IMR-90 (cell line): ENCODE results near the gene DAGLA. TPM values are rescaled to one million over a fixed set of nuclear protein-coding genes. Genes with fewer than 3 reads are reported as not detected.
A peak's percentile ranks its signal among the peaks of the same experiment; 100 is the strongest.

ENCODE experiments used
- ATAC-seq: fragments of 200-7000 bp; cut with Tn5 transposase; 2 replicates; pipeline ENCODE4 v1.9.1; 2020; ENCODE audit warnings: low read depth, mild to moderate bottlenecking, moderate library complexity
- BruUV-seq: library from RNA; stranded (reverse); fragments of 400-500 nt; replicated peaks from 2 replicates; lab custom pipeline; 2021; lab: Mats Ljungman, UMichigan
- CTCF ChIA-PET: fragments of 300-600 bp; formaldehyde crosslinking; extraction: SDS; loops from one replicate; lab custom pipeline; 2021; ENCODE audit warnings: antibody characterized with exemption; lab: Yijun Ruan, JAX
- POLR2A ChIA-PET: fragments of 300-600 bp; sonication (Branson Sonifier 250); formaldehyde crosslinking; loops from one replicate; lab custom pipeline; 2022; ENCODE audit warnings: antibody characterized with exemption; ENCODE audit not compliant: unreplicated experiment; lab: Charles Lee
- DNase-seq: peaks from one replicate; pipeline ENCODE4 v3.0.0; 2013
- H2AFZ ChIP-seq: replicated peaks from 2 replicates; pipeline ENCODE3; 2013; ENCODE audit warnings: low read length, mild to moderate bottlenecking; ENCODE audit not compliant: poor library complexity
- H2AK5ac ChIP-seq: 2 replicates; pipeline ENCODE4 v1.6.1; 2013; ENCODE audit warnings: low read depth, low read length, inconsistent platforms
- H2AK9ac ChIP-seq: replicated peaks from 2 replicates; pipeline ENCODE3; 2013; ENCODE audit warnings: mild to moderate bottlenecking, low read depth, low read length, moderate library complexity; ENCODE audit not compliant: poor library complexity
- H2BK120ac ChIP-seq: 2 replicates; pipeline ENCODE4 v1.6.1; 2013; ENCODE audit warnings: low read depth, low read length, inconsistent platforms
- H2BK15ac ChIP-seq: 3 replicates; pipeline ENCODE4 v1.6.1; 2013; ENCODE audit warnings: low read depth, low read length, inconsistent platforms
- H2BK20ac ChIP-seq: 2 replicates; pipeline ENCODE4 v1.6.1; 2013; ENCODE audit warnings: low read depth, mild to moderate bottlenecking, inconsistent platforms, low read length, moderate library complexity
- H2BK5ac ChIP-seq: 2 replicates; pipeline ENCODE4 v1.6.1; 2013; ENCODE audit warnings: mild to moderate bottlenecking, low read depth, low read length, inconsistent platforms; ENCODE audit not compliant: poor library complexity, severe bottlenecking
- H3K14ac ChIP-seq: replicated peaks from 2 replicates; pipeline ENCODE4 v1.6.1; 2013; ENCODE audit warnings: low read depth, low read length, inconsistent platforms
- H3K18ac ChIP-seq: 2 replicates; pipeline ENCODE4 v1.6.1; 2013; ENCODE audit warnings: low read depth, low read length, control low read depth
- H3K23ac ChIP-seq: 2 replicates; pipeline ENCODE4 v1.6.1; 2013; ENCODE audit warnings: low read depth, low read length, inconsistent platforms
- H3K27ac ChIP-seq: 2 replicates; pipeline ENCODE4 v1.5.1; 2013; ENCODE audit warnings: mild to moderate bottlenecking, control low read depth, low read length; ENCODE audit not compliant: insufficient read depth
- H3K27me3 ChIP-seq: 2 replicates; pipeline ENCODE4 v1.6.1; 2013; ENCODE audit warnings: low read length; ENCODE audit not compliant: control insufficient read depth, insufficient read depth
- H3K36me3 ChIP-seq: 2 replicates; pipeline ENCODE4 v1.6.1; 2013; ENCODE audit warnings: low read length, mixed read lengths; ENCODE audit not compliant: control insufficient read depth, insufficient read depth
- H3K4ac ChIP-seq: 2 replicates; pipeline ENCODE4 v1.6.1; 2013; ENCODE audit warnings: low read depth, low read length, inconsistent platforms
- H3K4me1 ChIP-seq: 2 replicates; pipeline ENCODE4 v1.6.1; 2013; ENCODE audit warnings: low read length, mixed read lengths; ENCODE audit not compliant: control insufficient read depth, insufficient read depth
- H3K4me2 ChIP-seq: 2 replicates; pipeline ENCODE4 v1.6.1; 2013; ENCODE audit warnings: low read depth, mild to moderate bottlenecking, control low read depth, low read length, moderate library complexity
- H3K4me3 ChIP-seq: 2 replicates; pipeline ENCODE4 v1.5.1; 2013; ENCODE audit warnings: low read depth, mild to moderate bottlenecking, control low read depth, low read length, moderate library complexity; ENCODE audit not compliant: insufficient read depth
- H3K56ac ChIP-seq: 2 replicates; pipeline ENCODE4 v1.6.1; 2013; ENCODE audit warnings: low read length, inconsistent platforms; ENCODE audit not compliant: insufficient read depth; ENCODE audit errors: extremely low read depth
- H3K79me1 ChIP-seq, 2 experiments: 2 replicates each; pipeline ENCODE4 v1.6.1; 2013; ENCODE audit warnings: low read length in 2 of 2, inconsistent platforms in 1 of 2, low read depth in 1 of 2
- H3K9ac ChIP-seq: 2 replicates; pipeline ENCODE4 v1.6.1; 2013; ENCODE audit warnings: low read depth, low read length, control low read depth
- H3K9me1 ChIP-seq: 2 replicates; pipeline ENCODE4 v1.6.1; 2013; ENCODE audit warnings: low read length, inconsistent platforms; ENCODE audit not compliant: insufficient read depth
- H3K9me3 ChIP-seq: 2 replicates; pipeline ENCODE4 v1.6.1; 2013; ENCODE audit warnings: low read length; ENCODE audit not compliant: control insufficient read depth, insufficient read depth
- H4K20me1 ChIP-seq: 2 replicates; pipeline ENCODE4 v1.6.1; 2013; ENCODE audit warnings: low read length, inconsistent platforms; ENCODE audit not compliant: insufficient read depth
- H4K5ac ChIP-seq: 2 replicates; pipeline ENCODE4 v1.6.1; 2013; ENCODE audit warnings: mild to moderate bottlenecking, low read depth, low read length, control low read depth
- H4K8ac ChIP-seq, 2 experiments: 2 replicates each; pipeline ENCODE4 v1.6.1; 2013; ENCODE audit warnings: low read depth in 2 of 2, low read length in 2 of 2, control low read depth in 1 of 2, inconsistent platforms in 1 of 2
- H4K91ac ChIP-seq: 2 replicates; pipeline ENCODE4 v1.6.1; 2013; ENCODE audit warnings: low read depth, low read length, inconsistent platforms; ENCODE audit not compliant: insufficient read depth
- CTCF ChIP-seq: conservative IDR thresholded peaks from 2 replicates; pipeline ENCODE4 v1.5.1; 2012; ENCODE audit warnings: mild to moderate bottlenecking, low read depth, low read length, improper control_type of control experiment
- WGBS, 2 experiments: methylation state at CpG; one replicate each; pipeline versions ENCODE4 v1.1.5 to v1.1.7; 2013; ENCODE audit warnings: missing lambda C conversion rate in 2 of 2; ENCODE audit not compliant: insufficient read length in 1 of 2; ENCODE audit errors: extremely low coverage in 2 of 2; 5-methylcytosine and 5-hydroxymethylcytosine counted together
- dilution Hi-C: fragments of 300-500 bp; cut with HindIII; formaldehyde crosslinking; loops from one replicate; pipeline ENCODE4 v1.14.3; 2018; ENCODE audit warnings: low sequenced_read_pairs; ENCODE audit not compliant: unreplicated experiment
- in situ Hi-C: fragments of 300-500 bp; cut with MboI; formaldehyde crosslinking; loops from 3 replicates; pipeline ENCODE4 v1.14.3; 2019; ENCODE audit warnings: low sequenced_read_pairs, inconsistent platforms, mixed read lengths
- intact Hi-C: fragments of 100-400 bp; cut with micrococcal nuclease; formaldehyde crosslinking; loops from 2 replicates; pipeline ENCODE4 v1.10.0; 2022
- polyA plus RNA-seq, 3 experiments: library from polyadenylated mRNA; depleted of rRNA; stranded (reverse); fragments of >200 nt; gene quantifications; 2 replicates each; pipeline ENCODE4 v1.2.3, GENCODE V29; 2012; ENCODE audit warnings: low replicate concordance in 1 of 3
- total RNA-seq: library from RNA; depleted of rRNA; stranded (reverse); fragments of >200 nt; gene quantifications from 2 replicates; pipeline ENCODE4 v1.2.3, GENCODE V29; 2012

The DAGLA gene
- total and polyA plus RNA-seq, 2 of the 4 experiments (the other 2 are of a cell fraction) = 0.90 to 3.8 TPM

DNA sequence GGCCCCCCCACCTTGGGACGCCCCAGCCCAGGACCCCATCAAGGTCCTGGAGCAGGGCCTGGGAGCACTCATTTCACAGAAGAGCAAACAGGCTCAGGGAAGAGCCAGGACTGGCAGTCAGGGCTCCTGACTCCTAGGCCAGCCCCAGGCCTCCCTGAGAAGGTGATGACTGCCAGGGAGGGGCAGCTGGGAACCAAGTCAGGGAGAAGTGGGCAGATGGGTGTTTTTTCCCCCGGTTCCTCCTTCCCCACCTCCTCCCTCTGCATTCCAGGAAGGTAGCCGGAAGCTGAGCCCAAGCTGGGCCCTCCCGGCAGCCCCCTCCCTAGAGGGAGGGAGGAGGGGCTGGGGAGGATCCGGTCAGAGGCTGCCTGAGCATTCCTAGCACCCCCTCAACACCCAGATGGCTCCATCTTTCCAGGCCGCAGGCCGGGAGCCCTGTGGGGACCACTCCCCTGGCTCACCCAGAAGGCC lies 91.8 kb downstream of the DAGLA start:
- no peak overlapping the region for H2AK9ac ChIP-seq
- H3K9ac ChIP-seq = no peak overlapping the region
- H2BK120ac ChIP-seq = no peak overlapping the region
- H2BK5ac ChIP-seq = no peak overlapping the region
- no peak overlapping the region for H4K8ac ChIP-seq
- DNase-seq (no peak), ATAC-seq (no peak)
- H3K4me2 ChIP-seq = no peak overlapping the region
- peaks cover 10% of the 10 kb centered on the region for H3K4me1 ChIP-seq
- no peak overlapping the region for H3K23ac ChIP-seq
- no peaks in the 10 kb centered on the region for H4K20me1 ChIP-seq
- no peaks in the 10 kb centered on the region; a peak in 1 of 4 replicates for H3K79me1 ChIP-seq
- no TSS peak for BruUV-seq
- no peaks in the 10 kb centered on the region for H3K9me3 ChIP-seq
- no peak overlapping the region for H2BK20ac ChIP-seq
- H4K91ac ChIP-seq = no peak overlapping the region
- no peak overlapping the region for H3K4ac ChIP-seq
- H3K14ac ChIP-seq = no peak overlapping the region
- no peak for TF ChIP-seq CTCF
- intact Hi-C loops = no loop called here
- no peak overlapping the region for H3K4me3 ChIP-seq
- H3K27ac ChIP-seq = no peak overlapping the region
- CTCF ChIA-PET = no interaction called here
- no peaks in the 10 kb centered on the region for H3K36me3 ChIP-seq
- WGBS, 2 experiments = no CpG with 5 or more reads among the region's 7 CpGs
- POLR2A ChIA-PET = no interaction called here
- in situ Hi-C loops = no loop called here
- H2BK15ac ChIP-seq = no peak overlapping the region
- no peak overlapping the region for H4K5ac ChIP-seq
- no peaks in the 10 kb centered on the region for H3K27me3 ChIP-seq
- no peaks in the 10 kb centered on the region for H3K9me1 ChIP-seq
- no peak overlapping the region for H3K56ac ChIP-seq
- H2AFZ ChIP-seq = peak overlapping the region; percentile 14
- H3K18ac ChIP-seq = no peak overlapping the region
- no peak overlapping the region for H2AK5ac ChIP-seq
- dilution Hi-C loops = no loop called here
